ENCODE data around the gene MAN2A1. TPM values are rescaled to one million over a fixed set of nuclear protein-coding genes. Genes with fewer than 3 reads are reported as not detected.

MAN2A1 gene
- total RNA-seq, 1 donor, result 112 TPM

DNA sequence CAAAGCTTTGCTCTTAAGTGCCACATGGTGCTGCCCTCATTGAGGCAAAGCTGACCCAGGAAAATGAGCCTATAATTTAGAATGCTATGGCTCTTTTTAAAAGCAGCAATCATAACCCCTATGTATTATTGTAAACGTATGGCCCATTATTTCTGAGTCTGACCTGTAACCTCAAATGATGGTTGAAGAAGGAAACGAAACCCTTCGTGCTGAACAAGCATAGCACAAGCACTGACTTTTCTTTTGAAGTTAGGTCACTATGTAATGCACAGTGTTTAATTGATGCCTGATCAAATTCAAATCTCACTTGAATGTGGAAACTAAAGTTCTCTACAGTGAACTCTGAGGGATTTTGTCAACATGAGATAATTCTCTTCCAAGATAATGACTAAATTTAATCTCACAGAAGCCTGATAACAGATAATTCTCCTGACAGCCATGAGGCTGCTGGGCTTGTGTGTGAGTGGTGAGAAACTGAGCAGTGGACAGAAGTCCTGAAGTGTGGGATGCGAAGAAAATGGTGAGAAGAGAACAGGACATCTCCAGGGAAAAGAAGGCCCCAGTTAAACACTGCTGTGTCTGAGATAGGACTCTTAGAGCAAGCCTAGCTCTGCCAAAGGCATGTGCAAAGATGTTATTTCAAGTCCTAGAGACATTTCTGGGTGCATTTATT lies 226.9 kb downstream of the MAN2A1 start:
- H3K9me3 ChIP-seq (ENCODE audit: low read depth, low read length), result no peaks in the 10 kb centered on the region
- H3K27me3 ChIP-seq (ENCODE audit: insufficient read depth, low read length), result no peaks in the 10 kb centered on the region
- no peak overlapping the region for H3K4me3 ChIP-seq (ENCODE audit: low read length)
- H3K4me1 ChIP-seq (ENCODE audit: insufficient read depth, low read length), result peaks cover 5% of the 10 kb centered on the region
